ENCODE results near the gene VEGFA.

- TF ChIP-seq CTCF (IDR thresholded peaks at IDR 0.05) = no peak
- no peak for TF ChIP-seq POLR2A (IDR thresholded peaks at IDR 0.05)
- no peak for TF ChIP-seq EP300 (IDR thresholded peaks at IDR 0.05)
Observed at GRCh38 chr6:43782764-43783513, 12.9 kb downstream of the VEGFA start.
